ENCODE data around the gene SLC25A19. TPM values are rescaled to one million over a fixed set of nuclear protein-coding genes. Genes with fewer than 3 reads are reported as not detected.

The SLC25A19 gene
- polyA plus RNA-seq, 1 of the 3 experiments (the other 2 are of a cell fraction), result 11.7 TPM

DNA sequence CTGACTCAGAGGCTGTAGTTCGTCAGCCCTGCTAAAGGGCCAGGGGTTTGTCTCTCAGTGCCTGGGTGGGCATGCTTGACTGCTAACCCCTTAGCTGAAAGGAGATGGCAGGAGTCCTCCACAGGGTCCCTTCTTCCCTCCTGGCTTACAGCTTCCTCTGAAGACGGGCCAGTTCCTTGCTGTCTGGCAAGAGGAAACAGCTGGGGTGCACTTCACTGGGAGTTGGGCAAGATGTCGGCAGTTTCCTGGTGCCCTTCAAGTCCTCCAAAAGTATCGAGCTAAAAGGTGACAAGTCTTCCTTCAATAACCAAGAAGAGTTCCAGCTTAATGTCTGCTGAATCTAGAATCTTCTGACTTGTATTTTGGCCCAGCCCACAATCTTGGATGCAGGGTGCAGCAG is 60.4 kb downstream of the SLC25A19 start:
- no peak for DNase-seq
- no peak overlapping the region for H2AFZ ChIP-seq (ENCODE audit: low read depth)
- no peak overlapping the region for H3K27ac ChIP-seq (ENCODE audit: low read depth in 2 of 2, low read length in 1 of 2)
- POLR2A ChIA-PET, result interaction anchor here (1.0 kb wide), 1 partner anchor 41 kb away, joined by 3 read pairs; no protein-coding TSS in a partner anchor
- no peaks in the 10 kb centered on the region for H3K27me3 ChIP-seq (ENCODE audit: insufficient read depth)
- no peaks in the 10 kb centered on the region for H3K9me2 ChIP-seq
- H3K36me3 ChIP-seq (replicated peaks in 1 of 2; ENCODE audit: control insufficient read depth in 1 of 2, insufficient read depth in 2 of 2, low read length in 1 of 2), result peaks cover 53 to 62% of the 10 kb centered on the region in 2 experiments
- H3K4me2 ChIP-seq, result no peak overlapping the region
- peaks cover 7% of the 10 kb centered on the region; the same call in 1 of the 2 replicates for H3K79me2 ChIP-seq (ENCODE audit: insufficient read depth)
- no peaks in the 10 kb centered on the region for H4K20me1 ChIP-seq (ENCODE audit: insufficient read depth)
- TF ChIP-seq, protein P1, sequence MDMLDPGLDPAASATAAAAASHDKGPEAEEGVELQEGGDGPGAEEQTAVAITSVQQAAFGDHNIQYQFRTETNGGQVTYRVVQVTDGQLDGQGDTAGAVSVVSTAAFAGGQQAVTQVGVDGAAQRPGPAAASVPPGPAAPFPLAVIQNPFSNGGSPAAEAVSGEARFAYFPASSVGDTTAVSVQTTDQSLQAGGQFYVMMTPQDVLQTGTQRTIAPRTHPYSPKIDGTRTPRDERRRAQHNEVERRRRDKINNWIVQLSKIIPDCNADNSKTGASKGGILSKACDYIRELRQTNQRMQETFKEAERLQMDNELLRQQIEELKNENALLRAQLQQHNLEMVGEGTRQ (IDR thresholded peaks at IDR 0.05; ENCODE audit: borderline replicate concordance, low read depth, low read length), result no peak
- TF ChIP-seq, protein P2, sequence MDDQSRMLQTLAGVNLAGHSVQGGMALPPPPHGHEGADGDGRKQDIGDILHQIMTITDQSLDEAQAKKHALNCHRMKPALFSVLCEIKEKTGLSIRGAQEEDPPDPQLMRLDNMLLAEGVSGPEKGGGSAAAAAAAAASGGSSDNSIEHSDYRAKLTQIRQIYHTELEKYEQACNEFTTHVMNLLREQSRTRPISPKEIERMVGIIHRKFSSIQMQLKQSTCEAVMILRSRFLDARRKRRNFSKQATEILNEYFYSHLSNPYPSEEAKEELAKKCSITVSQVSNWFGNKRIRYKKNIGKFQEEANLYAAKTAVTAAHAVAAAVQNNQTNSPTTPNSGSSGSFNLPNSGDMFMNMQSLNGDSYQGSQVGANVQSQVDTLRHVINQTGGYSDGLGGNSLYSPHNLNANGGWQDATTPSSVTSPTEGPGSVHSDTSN (IDR thresholded peaks at IDR 0.05), result no peak
- no peak for TF ChIP-seq MXI1 (IDR thresholded peaks at IDR 0.05; ENCODE audit: low read depth, low read length)
- TF ChIP-seq, protein P3, sequence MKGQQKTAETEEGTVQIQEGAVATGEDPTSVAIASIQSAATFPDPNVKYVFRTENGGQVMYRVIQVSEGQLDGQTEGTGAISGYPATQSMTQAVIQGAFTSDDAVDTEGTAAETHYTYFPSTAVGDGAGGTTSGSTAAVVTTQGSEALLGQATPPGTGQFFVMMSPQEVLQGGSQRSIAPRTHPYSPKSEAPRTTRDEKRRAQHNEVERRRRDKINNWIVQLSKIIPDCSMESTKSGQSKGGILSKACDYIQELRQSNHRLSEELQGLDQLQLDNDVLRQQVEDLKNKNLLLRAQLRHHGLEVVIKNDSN (IDR thresholded peaks at IDR 0.05; ENCODE audit: borderline replicate concordance, low read depth), result no peak
- CTCF ChIA-PET, result interaction anchor here (1.0 to 6.7 kb wide), 6 partner anchors 11 to 196 kb away, joined by 3 to 79 read pairs (median 4); partner anchors contain the start of genes GGA3 and MRPS7
- no peaks in the 10 kb centered on the region for H3K4me1 ChIP-seq (ENCODE audit: control insufficient read depth in 1 of 2, insufficient read depth in 2 of 2, low read depth in 1 of 2, low read length in 1 of 2)
- H3K4me3 ChIP-seq (ENCODE audit: low read depth in 2 of 2, low read length in 1 of 2), result no peak overlapping the region
- no peaks in the 10 kb centered on the region for H3F3A ChIP-seq (replicated peaks; ENCODE audit: insufficient read depth)
- WGBS (ENCODE audit: low lambda C conversion rate), result 79% methylated on average over 4 of the region's 4 CpGs
- no peaks in the 10 kb centered on the region for H3K9me3 ChIP-seq
- H3K9ac ChIP-seq, result no peak overlapping the region

DNA sequence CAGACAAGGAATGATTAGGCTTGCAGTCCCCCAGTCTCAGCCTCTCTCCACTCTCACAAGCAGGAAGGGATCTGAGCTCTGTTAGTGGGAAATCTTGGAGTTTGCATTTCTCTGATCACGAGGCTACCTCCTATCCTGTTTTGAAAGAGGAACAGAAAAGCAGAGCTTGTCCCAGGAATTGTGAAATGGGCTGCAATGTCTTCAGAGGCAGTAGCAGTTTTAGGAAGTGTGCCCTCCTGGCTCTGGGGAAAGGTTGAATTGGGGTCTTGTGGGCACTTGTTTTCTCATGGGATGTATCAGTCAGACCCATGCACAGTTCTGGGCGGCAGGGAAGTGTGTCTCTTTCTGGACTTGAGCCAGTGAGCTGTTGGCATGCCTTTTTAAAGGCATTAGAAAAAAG is 60.9 kb downstream of the SLC25A19 start:
- Histone ChIP-seq H3K9me2 (no peaks in the 10 kb centered on the region), H3F3A (replicated peaks; ENCODE audit: insufficient read depth) (no peaks in the 10 kb centered on the region), H3K4me2 (no peak overlapping the region), H3K79me2 (ENCODE audit: insufficient read depth) (peaks cover 7% of the 10 kb centered on the region; the same call in 1 of the 2 replicates), H3K36me3 (replicated peaks in 1 of 2; ENCODE audit: control insufficient read depth in 1 of 2, insufficient read depth in 2 of 2, low read length in 1 of 2) (peaks cover 55 to 65% of the 10 kb centered on the region in 2 experiments), H3K27me3 (ENCODE audit: insufficient read depth) (no peaks in the 10 kb centered on the region), H2AFZ (ENCODE audit: low read depth) (no peak overlapping the region), H3K4me3 (ENCODE audit: low read depth in 2 of 2, low read length in 1 of 2) (no peak overlapping the region), H3K9ac (no peak overlapping the region), H3K27ac (ENCODE audit: low read depth in 2 of 2, low read length in 1 of 2) (no peak overlapping the region), H3K9me3 (no peaks in the 10 kb centered on the region), H3K4me1 (ENCODE audit: control insufficient read depth in 1 of 2, insufficient read depth in 2 of 2, low read depth in 1 of 2, low read length in 1 of 2) (no peaks in the 10 kb centered on the region), H4K20me1 (ENCODE audit: insufficient read depth) (no peaks in the 10 kb centered on the region)
- CTCF ChIA-PET, result interaction anchor here (0.6 to 6.7 kb wide), 6 partner anchors 11 to 197 kb away, joined by 3 to 79 read pairs (median 4); no protein-coding TSS in a partner anchor
- DNase-seq, result no peak
- POLR2A ChIA-PET, result interaction anchor here (0.6 to 1.0 kb wide), 2 partner anchors 25 to 42 kb away, joined by 3 to 5 read pairs; no protein-coding TSS in a partner anchor
- WGBS (ENCODE audit: low lambda C conversion rate), result 92% methylated on average over 2 of the region's 2 CpGs
- TF ChIP-seq, protein P3 (IDR thresholded peaks at IDR 0.05; ENCODE audit: borderline replicate concordance, low read depth), result no peak
- TF ChIP-seq, protein P1 (IDR thresholded peaks at IDR 0.05; ENCODE audit: borderline replicate concordance, low read depth, low read length), result no peak
- TF ChIP-seq FOXM1 (IDR thresholded peaks at IDR 0.05; ENCODE audit: low read depth), result no peak
- no peak for TF ChIP-seq EZH2phosphoT487 (IDR thresholded peaks at IDR 0.05; ENCODE audit: borderline replicate concordance, low read depth)
- TF ChIP-seq ELF1 (IDR thresholded peaks at IDR 0.05), result no peak
- TF ChIP-seq RFX5 (IDR thresholded peaks at IDR 0.05; ENCODE audit: low read length), result no peak
- TF ChIP-seq TAF1 (IDR thresholded peaks at IDR 0.05; ENCODE audit: borderline replicate concordance, low read depth, low read length), result no peak
- no peak for TF ChIP-seq GABPA (IDR thresholded peaks at IDR 0.05; ENCODE audit: low read depth)
- TF ChIP-seq TCF12 (IDR thresholded peaks at IDR 0.05), result no peak
- TF ChIP-seq EP300 (IDR thresholded peaks at IDR 0.05; ENCODE audit: borderline replicate concordance in 1 of 2, low read depth in 1 of 2, low read length in 1 of 2), result no peak

All from SK-N-SH (cell line).